KOPT-K1 (cell line): ENCODE data around the gene TRAPPC3L.

Experiments used
- H3K27ac ChIP-seq: fragments of 200-600 bp; sonication (generic); 2 replicates; pipeline ENCODE4 v1.5.1; 2016; ENCODE audit warnings: antibody characterized with exemption, mild to moderate bottlenecking, low read depth, low read length; ENCODE audit not compliant: poor library complexity, severe bottlenecking
- H3K36me3 ChIP-seq: fragments of 200-600 bp; sonication (generic); 2 replicates; pipeline ENCODE4 v1.5.1; 2017; ENCODE audit warnings: antibody characterized with exemption, mild to moderate bottlenecking, low read length, moderate library complexity; ENCODE audit not compliant: insufficient read depth
- H3K9me3 ChIP-seq: fragments of 200-600 bp; sonication (generic); 2 replicates; pipeline ENCODE4 v1.5.1; 2017; ENCODE audit warnings: antibody characterized with exemption, low read length, mild to moderate bottlenecking; ENCODE audit not compliant: insufficient read depth, poor library complexity, severe bottlenecking

TRAPPC3L gene

DNA sequence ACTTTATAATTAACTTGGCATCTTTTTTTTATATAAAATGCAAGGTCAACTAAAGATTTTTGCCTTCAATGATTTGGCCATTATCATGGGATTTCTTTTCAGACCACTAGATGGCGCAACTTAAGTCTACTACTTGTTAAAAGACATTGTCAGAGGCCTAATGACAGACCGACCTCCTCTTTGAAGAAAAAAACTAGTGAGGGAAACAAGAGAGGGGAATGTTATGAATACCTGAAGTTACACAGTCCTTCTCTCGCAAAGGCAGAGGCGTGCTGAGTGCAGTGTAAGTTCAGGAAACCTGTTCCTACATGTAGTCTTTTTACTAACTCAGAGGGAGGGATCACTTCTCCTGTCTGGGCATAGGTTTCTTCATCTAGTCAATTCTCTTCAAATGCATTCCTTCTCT lies 9.3 kb downstream of the TRAPPC3L start:
- H3K27ac ChIP-seq = no peak overlapping the region
- H3K36me3 ChIP-seq = no peaks in the 10 kb centered on the region
- H3K9me3 ChIP-seq = no peaks in the 10 kb centered on the region

DNA sequence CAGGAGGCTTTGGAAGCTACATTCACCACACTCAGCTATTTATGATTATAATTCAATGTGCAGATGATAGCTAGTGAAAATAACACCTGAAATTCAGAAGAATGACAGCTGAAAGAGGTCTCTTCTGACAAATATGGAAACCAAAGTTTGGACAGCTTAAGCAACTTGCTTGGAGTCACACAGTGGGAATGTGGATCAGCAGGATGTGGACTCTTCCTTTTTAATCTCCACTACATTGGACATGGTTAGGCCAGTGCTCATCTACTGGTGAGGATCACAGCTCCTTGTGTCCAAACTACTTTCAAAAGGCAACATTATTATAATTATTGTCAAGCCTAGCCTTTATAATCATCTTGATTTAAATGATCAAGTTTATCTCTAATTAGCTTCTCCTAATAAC lies 10.4 kb downstream of the TRAPPC3L start:
- no peaks in the 10 kb centered on the region for H3K36me3 ChIP-seq
- H3K9me3 ChIP-seq = no peaks in the 10 kb centered on the region
- H3K27ac ChIP-seq = no peak overlapping the region

DNA sequence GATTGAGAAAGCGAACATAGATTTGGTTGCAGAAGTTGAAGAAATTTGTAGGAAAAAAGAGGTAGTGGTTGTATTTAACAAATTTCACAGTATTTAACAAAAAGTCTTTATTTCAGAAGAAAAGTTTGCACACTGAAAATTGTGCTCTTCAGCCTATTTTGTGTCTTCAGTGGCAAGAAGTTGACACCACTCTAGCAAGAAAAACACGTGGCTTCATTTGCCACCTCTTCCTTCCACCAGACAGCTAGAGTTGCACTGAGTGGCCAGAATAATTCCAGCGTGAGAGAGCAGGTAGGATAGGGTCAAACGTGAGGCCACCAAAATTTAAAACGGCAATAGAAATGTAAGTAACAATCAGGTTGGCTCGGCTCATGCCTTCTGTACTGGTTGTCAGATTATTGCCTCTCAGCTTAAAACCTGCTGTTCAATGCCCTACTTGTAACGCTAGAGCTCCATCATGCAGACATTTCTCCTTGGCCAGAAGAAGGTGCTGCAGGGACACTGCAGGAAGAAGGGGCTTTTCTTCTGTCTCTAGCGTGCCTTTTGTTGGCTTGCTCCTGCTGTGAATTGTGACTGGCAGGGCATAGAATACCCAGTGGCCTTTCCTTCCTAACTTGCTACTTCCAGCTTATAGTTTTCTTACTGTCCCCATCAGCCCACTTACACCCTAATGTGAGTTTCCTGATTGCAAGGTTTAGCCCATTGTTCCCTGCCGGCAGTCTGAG lies 12.1 kb downstream of the TRAPPC3L start:
- Histone ChIP-seq H3K36me3 (no peaks in the 10 kb centered on the region), H3K27ac (no peak overlapping the region), H3K9me3 (no peaks in the 10 kb centered on the region)

DNA sequence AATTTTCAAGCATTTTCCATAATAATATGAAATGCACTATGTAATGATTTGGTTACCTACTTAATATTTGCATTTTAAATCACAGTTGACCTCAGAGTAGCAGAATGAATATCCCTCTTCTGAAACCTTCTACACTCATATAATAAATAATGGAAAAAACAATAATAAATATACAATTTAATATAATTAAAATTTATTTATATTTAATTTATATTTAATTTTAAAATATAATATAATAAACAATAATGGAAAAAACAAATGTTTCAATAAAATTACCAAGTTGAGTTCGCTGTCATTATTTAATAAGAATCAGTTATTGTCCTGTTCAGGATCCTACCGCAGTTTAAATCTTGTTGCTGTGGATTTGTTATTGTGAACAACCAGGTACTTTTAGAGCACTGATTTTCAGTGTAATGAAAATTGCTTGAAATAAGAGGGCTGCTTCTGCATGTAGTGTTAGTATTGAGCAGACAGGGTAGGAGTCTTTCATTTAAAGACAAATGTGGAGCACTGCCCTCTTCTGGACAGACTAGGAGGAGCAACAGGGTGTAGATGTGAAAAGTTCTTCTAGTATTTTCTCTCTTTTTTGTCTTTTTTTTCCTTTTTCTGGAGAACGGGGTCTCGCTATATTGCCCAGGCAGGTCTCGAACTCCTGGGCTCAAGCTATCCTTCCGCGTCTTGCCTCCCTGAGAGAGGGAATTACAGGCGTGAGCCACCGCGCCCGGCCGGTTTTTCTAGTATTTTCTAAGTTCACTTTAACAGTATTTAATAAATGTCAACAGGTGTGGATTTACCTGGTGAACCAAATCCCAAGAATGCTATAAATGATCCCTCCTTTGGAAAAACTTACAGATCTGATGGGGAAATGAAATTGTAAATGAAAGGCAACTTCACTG lies 13.6 kb downstream of the TRAPPC3L start:
- Histone ChIP-seq H3K27ac (no peak overlapping the region), H3K36me3 (no peaks in the 10 kb centered on the region), H3K9me3 (no peaks in the 10 kb centered on the region)

DNA sequence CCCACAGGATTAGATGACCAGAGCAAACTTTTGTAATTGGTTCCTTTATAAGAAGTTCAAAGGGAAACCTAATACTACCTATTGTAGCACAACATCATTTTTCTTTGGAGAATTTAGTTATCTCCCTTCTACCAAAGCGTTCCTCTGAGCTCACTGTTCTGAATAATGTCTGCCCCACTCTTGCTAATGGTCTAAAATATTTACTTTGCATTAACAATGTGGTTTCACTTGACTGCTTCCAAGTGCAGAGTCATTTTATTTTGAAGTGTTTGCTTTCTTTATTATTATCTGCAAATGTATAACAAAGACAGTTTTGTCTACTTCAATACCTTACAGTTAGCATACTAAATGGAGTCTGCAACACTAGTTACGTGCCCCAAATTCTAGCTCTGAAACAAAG lies 15.0 kb downstream of the TRAPPC3L start:
- H3K9me3 ChIP-seq = no peaks in the 10 kb centered on the region
- H3K27ac ChIP-seq = no peak overlapping the region
- no peaks in the 10 kb centered on the region for H3K36me3 ChIP-seq

DNA sequence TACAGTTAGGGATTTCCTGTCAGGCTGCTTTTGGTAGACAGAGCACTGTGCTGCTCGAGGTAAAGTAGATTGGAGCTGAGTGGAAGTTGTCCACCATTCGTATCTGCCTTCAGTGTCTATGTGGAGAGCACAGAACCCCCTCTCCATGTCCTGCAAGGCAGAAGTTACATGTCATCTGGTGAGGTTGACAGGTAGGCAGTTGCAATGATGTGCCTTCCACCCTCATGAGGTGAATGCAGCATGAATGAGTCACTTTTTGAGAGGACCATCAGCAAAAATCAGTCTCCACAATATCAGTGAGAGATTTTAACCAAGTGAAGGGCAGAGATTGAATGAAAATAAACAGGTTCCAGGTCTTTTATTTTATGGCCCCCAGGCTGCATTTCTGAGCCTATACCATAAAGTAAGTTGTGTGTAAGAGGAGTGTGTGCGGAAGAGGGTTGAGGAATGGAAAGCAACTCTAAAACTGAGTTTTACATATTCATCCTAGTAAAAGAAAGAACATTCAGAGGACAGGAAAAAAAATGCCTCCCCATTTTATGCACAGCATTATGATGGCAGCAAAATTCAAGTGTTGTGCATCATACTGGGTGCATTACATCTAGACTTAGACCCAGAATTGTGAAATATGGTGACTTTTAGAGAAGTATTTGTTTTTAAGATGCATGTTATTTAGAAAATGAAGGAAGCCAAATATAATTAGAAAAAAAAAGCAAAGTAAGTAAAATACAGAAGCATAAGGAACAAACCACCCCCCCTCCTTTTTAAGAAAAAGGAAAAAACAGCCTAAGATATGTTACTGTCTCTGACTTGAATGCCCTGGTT lies 15.8 kb downstream of the TRAPPC3L start:
- H3K9me3 ChIP-seq = no peaks in the 10 kb centered on the region
- H3K27ac ChIP-seq = no peak overlapping the region
- no peaks in the 10 kb centered on the region for H3K36me3 ChIP-seq

DNA sequence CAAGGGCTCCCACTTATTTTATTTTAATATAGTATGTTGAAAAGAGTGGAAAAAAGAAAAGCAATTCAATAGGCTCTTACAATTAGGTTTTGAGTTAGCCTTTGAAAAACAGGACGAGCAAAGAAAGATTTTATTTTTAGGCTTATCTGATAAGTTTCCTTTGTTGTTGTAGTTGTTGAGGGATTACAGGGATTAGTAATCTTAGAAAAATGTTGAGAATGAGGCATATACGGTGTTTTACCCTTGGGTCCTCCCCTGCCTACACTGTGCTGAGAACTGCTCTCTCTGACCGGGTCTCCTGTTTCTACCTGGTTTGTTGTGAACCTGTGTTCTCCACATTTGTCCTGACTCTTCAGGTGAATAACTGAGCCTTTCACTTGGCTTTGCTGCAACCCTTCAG lies 16.7 kb downstream of the TRAPPC3L start:
- Histone ChIP-seq H3K27ac (no peak overlapping the region), H3K9me3 (no peaks in the 10 kb centered on the region), H3K36me3 (no peaks in the 10 kb centered on the region)

DNA sequence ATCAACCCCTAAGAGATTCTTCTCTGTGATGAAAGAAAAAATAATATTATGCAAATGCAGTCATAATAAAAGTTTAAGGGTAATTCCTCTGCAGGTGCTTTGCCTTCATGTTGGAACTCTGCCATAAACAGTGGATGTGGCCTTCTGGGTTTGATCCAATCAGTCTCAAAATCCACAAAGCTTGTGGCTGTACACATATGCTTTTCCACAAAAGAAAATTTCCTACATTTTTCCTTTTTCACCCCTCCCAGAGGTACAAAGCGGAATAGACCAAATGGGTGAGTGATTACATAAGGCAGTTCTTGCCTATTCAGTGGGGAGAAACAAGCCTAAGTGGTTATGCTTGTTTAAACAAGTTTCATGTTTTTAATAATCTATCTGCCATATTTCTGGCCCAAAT lies 17.4 kb downstream of the TRAPPC3L start:
- no peaks in the 10 kb centered on the region for H3K36me3 ChIP-seq
- no peak overlapping the region for H3K27ac ChIP-seq
- H3K9me3 ChIP-seq = no peaks in the 10 kb centered on the region

DNA sequence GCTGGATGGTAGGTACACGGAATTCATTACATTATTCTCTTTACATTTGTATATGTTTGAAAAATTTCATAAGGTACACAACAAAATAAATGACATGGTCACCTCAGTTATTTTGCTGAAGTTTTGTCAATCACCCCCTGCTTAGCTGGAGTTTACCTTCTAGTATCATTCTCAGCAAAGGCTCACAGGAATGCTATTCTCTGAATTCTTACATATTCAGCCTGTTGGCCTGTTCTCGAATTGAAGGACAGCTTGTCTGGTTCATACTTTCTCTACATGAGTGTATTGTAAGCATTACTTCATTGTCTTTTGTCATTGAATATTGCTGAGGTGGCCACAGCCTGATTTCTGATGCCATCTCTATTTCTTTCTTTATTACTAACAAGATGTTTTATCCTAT lies 21.2 kb downstream of the TRAPPC3L start:
- no peak overlapping the region for H3K27ac ChIP-seq

DNA sequence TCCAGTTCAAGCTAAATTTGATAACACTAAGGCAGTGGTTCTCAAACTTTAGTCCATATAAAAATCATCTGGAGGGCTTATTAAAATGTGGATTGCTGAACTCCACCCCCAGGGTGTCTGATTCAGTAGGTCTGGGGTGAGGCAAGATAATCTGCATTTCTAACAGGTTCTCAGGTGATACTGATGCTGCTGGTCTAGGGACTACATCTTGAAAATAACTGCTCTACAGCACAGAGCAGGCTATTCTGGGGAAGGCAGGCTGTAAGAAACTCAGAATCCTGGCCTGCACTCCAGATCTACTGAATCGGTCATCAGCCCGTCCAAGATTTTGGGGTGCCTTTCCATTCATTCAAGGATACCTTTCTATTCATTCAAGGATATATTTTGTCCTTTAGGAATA lies 22.6 kb downstream of the TRAPPC3L start:
- H3K36me3 ChIP-seq = no peaks in the 10 kb centered on the region
- H3K27ac ChIP-seq = no peak overlapping the region
- H3K9me3 ChIP-seq = no peaks in the 10 kb centered on the region

More for the DNA sequence above, 21.2 kb downstream of the TRAPPC3L start:
- H3K9me3 ChIP-seq = no peaks in the 10 kb centered on the region
- H3K36me3 ChIP-seq = no peaks in the 10 kb centered on the region

DNA sequence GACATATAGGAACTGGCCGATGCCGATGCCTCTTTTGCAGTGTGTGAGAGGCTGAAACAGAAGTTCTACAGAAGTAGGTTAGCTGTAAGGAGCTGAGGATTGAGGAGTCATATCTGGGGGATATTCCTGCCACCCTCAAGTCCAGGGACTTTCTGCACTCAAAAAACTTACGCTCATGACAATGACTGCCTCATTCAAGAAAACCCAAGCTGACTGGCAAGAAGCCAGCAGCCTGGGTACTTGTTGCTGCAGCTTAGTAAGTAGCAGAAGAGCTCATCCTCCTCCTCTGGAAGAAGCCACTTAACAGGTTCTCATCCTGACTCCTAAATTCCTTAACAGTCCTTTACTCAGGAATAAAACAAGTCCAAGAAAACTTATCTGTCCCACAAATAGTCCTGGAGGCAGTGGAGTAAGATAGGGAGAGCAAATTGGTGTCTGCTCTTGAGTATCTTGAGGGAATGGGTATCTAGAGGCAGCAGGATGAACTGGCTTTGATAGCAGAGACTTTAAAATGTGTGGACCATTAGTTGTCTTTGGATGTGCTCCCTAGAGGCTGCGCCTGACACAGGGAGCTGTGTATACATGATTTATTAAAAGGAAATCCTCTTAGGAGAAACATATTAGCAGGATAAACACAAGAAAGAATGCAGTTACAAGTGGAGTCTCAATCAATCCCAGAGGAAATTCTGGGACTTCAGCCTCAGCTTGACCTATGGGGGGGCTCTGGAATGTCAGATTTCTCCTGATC lies 26.7 kb downstream of the TRAPPC3L start:
- no peak overlapping the region for H3K27ac ChIP-seq
- H3K9me3 ChIP-seq = no peaks in the 10 kb centered on the region
- no peaks in the 10 kb centered on the region for H3K36me3 ChIP-seq

DNA sequence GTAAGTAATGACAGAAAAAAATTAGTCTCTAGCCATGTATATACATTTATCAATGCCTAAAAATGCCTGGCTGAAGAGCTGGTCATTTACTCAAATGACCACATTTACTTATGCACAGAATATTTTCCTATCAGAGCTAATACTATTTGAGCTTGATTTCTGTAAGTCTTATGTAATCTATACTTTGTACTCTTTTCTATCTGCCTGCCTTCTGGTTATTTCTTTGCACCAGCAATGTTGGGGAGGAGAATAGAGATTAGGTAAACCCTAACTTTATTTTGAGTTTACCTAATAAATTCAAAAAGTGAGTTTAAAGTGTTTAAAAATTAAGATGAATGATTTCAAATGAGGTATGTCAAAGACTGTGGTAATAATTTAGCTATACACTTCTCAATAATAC lies 30.3 kb downstream of the TRAPPC3L start:
- no peaks in the 10 kb centered on the region for H3K9me3 ChIP-seq
- no peaks in the 10 kb centered on the region for H3K36me3 ChIP-seq
- no peak overlapping the region for H3K27ac ChIP-seq

- Histone ChIP-seq H3K27ac (no peak overlapping the region), H3K9me3 (no peaks in the 10 kb centered on the region), H3K36me3 (no peaks in the 10 kb centered on the region)
These were observed 31.4 kb downstream of the TRAPPC3L start for GRCh38 chr6:116514111-116514510.

DNA sequence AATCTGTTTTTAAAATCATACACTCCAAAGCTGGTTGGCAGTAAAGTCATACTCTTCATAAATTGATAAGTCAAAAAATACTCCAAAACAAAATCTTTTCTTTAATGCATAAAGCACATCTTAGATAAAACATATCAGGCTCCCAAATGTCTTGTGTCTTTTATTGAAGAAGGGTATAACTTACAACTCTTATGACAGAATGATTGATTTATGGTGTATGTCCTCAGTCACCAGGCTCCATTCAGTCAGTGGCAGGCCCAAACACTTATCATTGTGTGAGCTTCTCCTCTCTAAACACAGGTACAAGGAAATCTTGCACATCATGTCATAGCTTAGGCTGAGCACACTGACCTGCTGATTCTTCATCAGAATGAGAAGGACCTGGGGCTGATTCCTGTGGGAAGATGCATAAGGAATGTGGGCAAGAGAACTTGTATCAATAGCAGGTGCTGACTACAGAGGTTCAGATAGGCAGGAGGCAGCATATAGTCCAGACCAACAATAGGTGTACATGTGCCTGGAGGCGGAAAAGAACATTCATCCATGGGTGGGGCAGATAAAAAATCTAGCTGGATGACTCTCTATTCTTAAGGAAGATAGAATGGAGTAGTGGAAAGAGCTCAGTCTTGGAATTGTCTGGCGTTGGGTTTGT lies 32.1 kb downstream of the TRAPPC3L start:
- H3K27ac ChIP-seq = no peak overlapping the region
- H3K9me3 ChIP-seq = no peaks in the 10 kb centered on the region
- no peaks in the 10 kb centered on the region for H3K36me3 ChIP-seq
